D721Med (cell line): ENCODE data around the gene PIGA.

Experiments
- DNase-seq: peaks from one replicate; pipeline ENCODE4 v3.0.0; 2011; ENCODE audit warnings: low spot score; ENCODE audit not compliant: insufficient read length
- FAIRE-seq: peaks from 2 replicates; lab custom pipeline; 2011; peaks lifted over from hg19 to GRCh38; lab: Jason Lieb, UNC
- TF ChIP-seq, protein P1 (sequence below): IDR thresholded peaks from 2 replicates; pipeline ENCODE4 v1.5.1; 2012; ENCODE audit warnings: mild to moderate bottlenecking, control low read depth; ENCODE audit not compliant: insufficient read depth; ENCODE audit errors: missing control alignments

Gene PIGA

DNA sequence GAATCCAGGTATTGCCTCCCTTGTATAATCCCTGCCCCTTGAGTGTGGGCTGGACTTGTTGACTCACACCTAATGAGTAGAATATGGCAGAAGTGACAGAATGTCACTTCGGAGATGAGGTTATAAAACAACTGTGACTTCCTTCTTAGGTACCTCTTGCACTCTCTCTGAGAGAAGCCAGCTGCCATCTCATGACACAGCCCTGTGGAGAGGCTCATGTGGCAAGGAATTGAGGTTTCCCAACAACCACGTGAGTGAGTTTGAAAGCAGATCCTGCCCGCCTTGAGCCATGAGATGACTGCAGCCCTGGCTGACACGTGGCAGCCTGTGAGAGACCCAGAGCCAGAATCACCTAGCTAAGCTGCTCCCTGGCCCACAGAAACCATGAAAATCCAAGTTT, 33.4 kb downstream of the PIGA start:
- no peak for DNase-seq
- FAIRE-seq, result no peak

DNA sequence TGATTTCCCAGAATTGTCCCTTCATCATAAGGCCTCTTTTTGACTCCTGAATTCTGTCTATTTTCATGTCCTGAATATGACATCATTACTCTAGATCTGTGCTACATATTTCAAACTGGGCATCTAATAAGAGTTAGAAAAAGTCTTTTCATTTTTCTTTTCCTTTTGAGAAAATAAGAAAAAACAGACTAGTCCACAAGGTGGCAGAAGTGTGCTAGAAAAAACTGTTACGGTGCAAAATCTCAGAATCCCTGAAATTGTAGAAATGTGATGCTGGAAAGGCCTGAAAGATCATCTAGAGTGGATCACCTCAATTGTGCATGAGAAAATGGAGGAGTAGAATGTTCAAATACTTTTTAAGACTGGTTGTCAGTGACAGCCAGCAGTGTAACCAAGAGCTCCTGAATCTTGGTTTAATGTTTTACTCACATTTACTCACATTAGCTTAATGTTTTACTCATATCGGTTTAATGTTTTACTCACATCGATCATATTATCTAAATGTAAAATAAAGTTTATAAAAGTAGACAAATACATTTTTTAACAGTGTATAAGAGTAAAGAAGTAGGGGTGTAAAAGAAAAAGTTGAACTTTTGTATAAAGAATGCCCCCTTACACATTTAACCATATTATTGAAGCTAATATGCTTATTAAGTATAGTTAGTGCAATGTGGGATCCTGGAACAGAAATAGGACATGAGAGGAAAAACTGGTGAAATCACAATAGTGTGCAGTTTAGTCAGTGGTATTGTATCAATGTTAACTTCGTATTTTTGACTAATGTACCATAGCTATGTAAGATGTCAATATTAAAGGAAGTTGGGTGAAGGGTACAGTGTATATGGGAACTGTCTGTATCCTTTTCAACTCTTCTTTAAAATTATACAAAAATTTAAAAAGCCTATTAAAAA, 35.1 kb downstream of the PIGA start:
- TF ChIP-seq, protein P1, sequence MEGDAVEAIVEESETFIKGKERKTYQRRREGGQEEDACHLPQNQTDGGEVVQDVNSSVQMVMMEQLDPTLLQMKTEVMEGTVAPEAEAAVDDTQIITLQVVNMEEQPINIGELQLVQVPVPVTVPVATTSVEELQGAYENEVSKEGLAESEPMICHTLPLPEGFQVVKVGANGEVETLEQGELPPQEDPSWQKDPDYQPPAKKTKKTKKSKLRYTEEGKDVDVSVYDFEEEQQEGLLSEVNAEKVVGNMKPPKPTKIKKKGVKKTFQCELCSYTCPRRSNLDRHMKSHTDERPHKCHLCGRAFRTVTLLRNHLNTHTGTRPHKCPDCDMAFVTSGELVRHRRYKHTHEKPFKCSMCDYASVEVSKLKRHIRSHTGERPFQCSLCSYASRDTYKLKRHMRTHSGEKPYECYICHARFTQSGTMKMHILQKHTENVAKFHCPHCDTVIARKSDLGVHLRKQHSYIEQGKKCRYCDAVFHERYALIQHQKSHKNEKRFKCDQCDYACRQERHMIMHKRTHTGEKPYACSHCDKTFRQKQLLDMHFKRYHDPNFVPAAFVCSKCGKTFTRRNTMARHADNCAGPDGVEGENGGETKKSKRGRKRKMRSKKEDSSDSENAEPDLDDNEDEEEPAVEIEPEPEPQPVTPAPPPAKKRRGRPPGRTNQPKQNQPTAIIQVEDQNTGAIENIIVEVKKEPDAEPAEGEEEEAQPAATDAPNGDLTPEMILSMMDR, result peak; percentile 29
- no peak for DNase-seq
- no peak for FAIRE-seq

More for the DNA sequence above, 33.4 kb downstream of the PIGA start:
- TF ChIP-seq, protein P1, result no peak

DNA sequence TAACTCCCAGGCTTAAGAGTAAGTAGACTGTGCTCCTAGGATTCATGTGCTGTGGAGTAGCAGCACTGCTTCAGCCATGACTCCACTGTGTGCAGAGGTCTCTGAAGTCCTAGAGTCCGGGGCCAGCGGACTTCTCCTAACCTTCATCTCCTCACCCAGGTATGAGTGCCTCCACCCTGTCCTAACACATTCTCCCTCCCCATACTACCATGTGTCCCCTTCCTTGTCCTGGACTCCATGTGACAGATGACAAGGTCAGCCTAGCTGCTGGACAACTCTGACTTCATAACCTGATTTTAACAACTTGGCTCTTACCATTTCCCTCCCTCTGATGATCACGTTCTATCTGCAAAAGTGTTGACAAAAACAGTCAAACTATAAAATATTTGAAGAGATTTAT, 36.5 kb downstream of the PIGA start:
- TF ChIP-seq, protein P1, result no peak
- FAIRE-seq (no peak), DNase-seq (no peak)

DNA sequence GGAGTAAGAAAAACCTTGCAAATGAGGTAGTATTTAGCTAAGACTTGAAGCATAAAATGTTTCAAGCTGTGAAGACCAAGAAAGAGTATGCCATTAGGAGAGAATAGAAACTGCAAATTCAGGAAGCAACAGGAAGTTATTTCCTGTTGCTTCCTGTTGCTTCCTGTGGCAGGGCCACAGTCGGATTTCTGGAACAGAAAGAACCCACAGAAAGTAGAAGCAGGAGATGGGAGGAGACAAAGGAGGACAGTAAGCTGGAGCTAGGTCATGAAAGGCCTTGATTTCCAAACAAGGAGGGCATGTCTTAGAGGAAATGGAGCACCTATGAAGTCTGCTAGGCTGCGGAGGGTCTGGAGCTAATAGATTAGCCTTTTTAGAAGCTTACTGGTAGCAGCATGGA, 37.1 kb downstream of the PIGA start:
- DNase-seq, result no peak
- TF ChIP-seq, protein P1, result no peak
- no peak for FAIRE-seq

DNA sequence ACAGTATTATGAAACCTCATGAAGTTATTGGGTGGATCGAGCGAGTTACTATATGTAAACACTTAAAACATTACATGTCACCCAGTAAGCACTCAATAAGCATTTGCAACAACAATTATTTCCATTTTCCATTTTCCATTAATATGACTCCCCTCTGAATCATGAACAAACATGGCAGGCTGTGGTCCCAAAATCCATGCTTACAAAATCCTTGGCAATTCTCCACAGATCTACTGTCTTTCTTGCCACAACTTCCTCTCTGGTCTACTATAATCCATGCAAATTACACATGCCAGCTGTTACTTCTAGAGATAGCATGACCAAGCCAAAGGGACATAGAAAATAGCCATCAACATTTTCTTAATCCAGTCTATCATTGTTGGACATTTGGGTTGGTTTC, 41.9 kb downstream of the PIGA start:
- FAIRE-seq, result no peak
- DNase-seq, result no peak

DNA sequence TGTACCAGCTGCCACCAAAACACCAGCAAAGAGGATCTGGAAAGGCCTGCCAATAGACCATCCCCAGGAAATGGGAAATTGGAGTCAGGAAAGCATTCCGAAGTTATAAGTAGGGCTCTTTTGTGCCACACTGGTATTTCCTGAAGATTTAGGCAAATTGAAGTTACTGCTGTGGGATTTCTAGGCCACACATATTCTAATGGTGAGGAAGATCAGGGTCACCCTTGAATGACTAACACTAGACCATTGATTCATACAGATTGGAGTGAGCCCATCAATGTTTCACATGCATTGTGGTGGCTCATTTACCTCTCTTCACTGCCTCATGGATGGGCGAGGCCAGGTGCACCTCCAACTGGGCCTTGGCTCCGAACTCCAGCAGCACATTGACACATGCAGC, 42.5 kb downstream of the PIGA start:
- FAIRE-seq, result no peak
- DNase-seq, result no peak
- TF ChIP-seq, protein P1, result no peak

More for the DNA sequence above, 41.9 kb downstream of the PIGA start:
- TF ChIP-seq, protein P1, result no peak

DNA sequence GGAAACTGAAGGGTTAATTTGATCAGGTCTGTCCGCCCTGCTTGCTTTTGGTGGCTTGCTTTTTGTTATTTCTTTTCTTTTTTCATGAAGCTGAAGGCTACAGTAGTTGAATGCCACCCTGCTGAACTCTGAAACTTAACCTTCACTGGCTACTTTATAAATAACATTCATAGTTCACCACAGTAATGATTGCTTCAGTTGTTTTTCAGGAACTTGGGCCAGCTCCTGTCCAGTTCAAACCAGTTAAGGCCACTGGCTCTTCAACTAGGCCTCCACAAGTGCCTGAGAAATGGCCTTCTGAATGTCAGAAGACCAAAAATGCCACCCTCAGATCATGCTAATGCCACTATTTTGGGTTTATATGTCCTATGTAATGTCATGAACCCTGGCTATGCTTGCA, 57.7 kb downstream of the PIGA start:
- DNase-seq, result no peak
- no peak for FAIRE-seq
- TF ChIP-seq, protein P1, result no peak
